Stimulated activated CD4-positive, alpha-beta T cell treated with anti-CD3 and anti-CD28 coated beads, Interleukin-4, amount 100 ng/mL, for 4 hours (primary cell): Measurements from ENCODE around the gene DNAH12.

ENCODE experiments used
- DNase-seq, 2 experiments: peaks; one replicate each; pipeline ENCODE4 v3.0.0-alpha.2; 2020

DNAH12 gene

GRCh38 chr3:57544181-57545125 is at the start of gene DNAH12:
Gene DNAH12 (minus strand): TSS chr3:57544344. CDS start chr3:57542870, 1,474 bp downstream.
- no peak for DNase-seq

GRCh38 chr3:57592306-57592705 is 48.2 kb upstream of the DNAH12 start:
- no peak for DNase-seq

- DNase-seq = no peak
These were observed 43.8 kb upstream of the DNAH12 start for GRCh38 chr3:57587905-57588304.

GRCh38 chr3:57586778-57587177 is 42.6 kb upstream of the DNAH12 start:
- DNase-seq = no peak

GRCh38 chr3:57583544-57583943 is 39.4 kb upstream of the DNAH12 start:
- no peak for DNase-seq

GRCh38 chr3:57582474-57583168 is 38.5 kb upstream of the DNAH12 start:
- DNase-seq = no peak

- no peak for DNase-seq
These were observed 33.7 kb upstream of the DNAH12 start for GRCh38 chr3:57577801-57578200.

GRCh38 chr3:57575966-57576626 is 32.0 kb upstream of the DNAH12 start:
- DNase-seq = no peak

- DNase-seq = no peak
These were observed 28.0 kb upstream of the DNAH12 start for GRCh38 chr3:57572096-57572495.

- no peak for DNase-seq
These were observed 26.7 kb upstream of the DNAH12 start for GRCh38 chr3:57570878-57571277.

- DNase-seq = no peak
These were observed 25.8 kb upstream of the DNAH12 start for GRCh38 chr3:57569859-57570450.

GRCh38 chr3:57559526-57559925 is 15.4 kb upstream of the DNAH12 start:
- no peak for DNase-seq

- peak; percentile 30 for DNase-seq
These were observed 13.0 kb upstream of the DNAH12 start for GRCh38 chr3:57557085-57557537.

- DNase-seq = peak; percentile 17 to 29
These were observed 12.4 kb upstream of the DNAH12 start for GRCh38 chr3:57556459-57557084.

GRCh38 chr3:57555738-57556458 is 11.8 kb upstream of the DNAH12 start, which contains the start of gene PDE12:
Gene PDE12 (plus strand): TSS chr3:57556274. CDS start chr3:57556380, 106 bp downstream.
- peak; percentile 70 to 80 for DNase-seq

GRCh38 chr3:57555306-57555705 is 11.2 kb upstream of the DNAH12 start:
- DNase-seq = no peak

- DNase-seq = no peak
These were observed 2.5 kb upstream of the DNAH12 start for GRCh38 chr3:57546616-57547015.

GRCh38 chr3:57545636-57546268 is 1.6 kb upstream of the DNAH12 start:
- DNase-seq = no peak

GRCh38 chr3:57538465-57538864 is 5.7 kb downstream of the DNAH12 start:
- no peak for DNase-seq

GRCh38 chr3:57530071-57530608 is 14.0 kb downstream of the DNAH12 start:
- DNase-seq = no peak
